GM12864 (cell line): ENCODE measurements around the gene SLC5A1.

Source experiments
- DNase-seq: peaks from one replicate; pipeline ENCODE4 v3.0.0-alpha.2; 2011; ENCODE audit warnings: low read depth
- H3K4me3 ChIP-seq: 2 replicates; pipeline ENCODE4 v1.5.1; 2011; ENCODE audit warnings: mild to moderate bottlenecking, low read depth, low read length, control low read depth
- TF ChIP-seq, protein P1 (sequence below): IDR thresholded peaks from 2 replicates; pipeline ENCODE4 v1.5.1; 2011; ENCODE audit warnings: low read depth, mild to moderate bottlenecking, moderate library complexity, low read length, control low read depth, inconsistent platforms; ENCODE audit errors: missing control alignments

The SLC5A1 gene

GRCh38 chr22:32048069-32048468 lies 5.0 kb downstream of the SLC5A1 start:
- no peak overlapping the region for H3K4me3 ChIP-seq
- DNase-seq, result no peak
- TF ChIP-seq, protein P1, sequence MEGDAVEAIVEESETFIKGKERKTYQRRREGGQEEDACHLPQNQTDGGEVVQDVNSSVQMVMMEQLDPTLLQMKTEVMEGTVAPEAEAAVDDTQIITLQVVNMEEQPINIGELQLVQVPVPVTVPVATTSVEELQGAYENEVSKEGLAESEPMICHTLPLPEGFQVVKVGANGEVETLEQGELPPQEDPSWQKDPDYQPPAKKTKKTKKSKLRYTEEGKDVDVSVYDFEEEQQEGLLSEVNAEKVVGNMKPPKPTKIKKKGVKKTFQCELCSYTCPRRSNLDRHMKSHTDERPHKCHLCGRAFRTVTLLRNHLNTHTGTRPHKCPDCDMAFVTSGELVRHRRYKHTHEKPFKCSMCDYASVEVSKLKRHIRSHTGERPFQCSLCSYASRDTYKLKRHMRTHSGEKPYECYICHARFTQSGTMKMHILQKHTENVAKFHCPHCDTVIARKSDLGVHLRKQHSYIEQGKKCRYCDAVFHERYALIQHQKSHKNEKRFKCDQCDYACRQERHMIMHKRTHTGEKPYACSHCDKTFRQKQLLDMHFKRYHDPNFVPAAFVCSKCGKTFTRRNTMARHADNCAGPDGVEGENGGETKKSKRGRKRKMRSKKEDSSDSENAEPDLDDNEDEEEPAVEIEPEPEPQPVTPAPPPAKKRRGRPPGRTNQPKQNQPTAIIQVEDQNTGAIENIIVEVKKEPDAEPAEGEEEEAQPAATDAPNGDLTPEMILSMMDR, result no peak

GRCh38 chr22:32050678-32051515 lies 7.8 kb downstream of the SLC5A1 start:
- DNase-seq, result peak; percentile 45
- no peak overlapping the region for H3K4me3 ChIP-seq
- TF ChIP-seq, protein P1, result no peak

- TF ChIP-seq, protein P1, result no peak
- DNase-seq, result no peak
- no peak overlapping the region for H3K4me3 ChIP-seq
Observed at GRCh38 chr22:32052244-32052643, 9.2 kb downstream of the SLC5A1 start.

GRCh38 chr22:32052936-32053791 lies 10.1 kb downstream of the SLC5A1 start:
- TF ChIP-seq, protein P1, result no peak
- H3K4me3 ChIP-seq, result no peak overlapping the region
- DNase-seq, result no peak

DNA sequence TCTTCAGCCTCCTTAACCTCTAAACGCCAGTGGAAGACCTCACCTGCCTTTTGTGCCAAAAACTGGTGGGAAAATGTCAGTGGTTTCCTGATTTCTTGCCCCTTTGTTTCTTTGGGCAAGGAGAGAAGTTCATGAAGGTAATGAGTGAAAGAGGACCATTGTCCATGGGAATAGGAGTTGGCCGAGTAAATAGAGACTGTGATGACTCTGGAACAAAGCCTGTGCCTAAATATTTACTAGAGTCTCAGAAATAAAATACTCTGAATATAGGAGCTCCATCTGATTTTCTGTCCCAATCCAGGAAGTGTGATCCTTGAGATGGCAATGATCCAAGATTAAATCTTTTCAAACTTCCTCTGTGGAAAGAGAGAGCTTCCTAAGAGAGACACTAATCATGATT lies 12.0 kb downstream of the SLC5A1 start:
- DNase-seq, result no peak
- TF ChIP-seq, protein P1, result no peak
- no peak overlapping the region for H3K4me3 ChIP-seq

GRCh38 chr22:32058656-32059260 lies 15.7 kb downstream of the SLC5A1 start:
- TF ChIP-seq, protein P1, result no peak
- H3K4me3 ChIP-seq, result no peak overlapping the region
- no peak for DNase-seq
